ENCODE measurements around the gene LYPD1. TPM values are rescaled to one million over a fixed set of nuclear protein-coding genes. Genes with fewer than 3 reads are reported as not detected.

The LYPD1 gene
- total RNA-seq, 1 donor from 2014 or later: 0.34 TPM

DNA sequence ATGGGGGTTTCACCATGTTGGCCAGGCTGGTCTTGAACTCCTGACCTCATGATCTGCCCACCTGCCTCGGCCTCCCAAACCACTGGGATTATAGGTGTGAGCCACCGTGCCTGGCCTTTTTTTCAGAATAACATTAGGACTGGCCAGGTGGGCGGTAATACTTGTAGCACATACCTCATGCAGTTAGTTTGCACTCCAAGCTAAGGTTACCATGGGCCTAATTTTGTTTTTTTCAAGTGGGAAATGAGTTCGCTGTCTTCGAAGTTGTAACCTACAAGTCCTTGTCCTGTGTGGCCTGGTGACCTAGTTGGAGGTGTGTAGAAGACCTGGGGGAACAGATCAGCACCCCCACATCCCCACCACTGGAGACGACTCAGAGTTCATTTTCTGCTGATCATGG is 74.8 kb downstream of the LYPD1 start:
- DNase-seq: no peak

Data from dermis blood vessel endothelial cell (primary cell).